BLaER1 (cell line): Measurements from ENCODE around the gene ACACA.

Source experiments
- H3K27ac ChIP-seq: shearing (Covaris generic); formaldehyde crosslinking; 2 replicates; pipeline ENCODE4 v1.8.1; 2022
- H3K27me3 ChIP-seq: shearing (Covaris generic); formaldehyde crosslinking; 2 replicates; pipeline ENCODE4 v1.8.1; 2022
- H3K36me3 ChIP-seq: shearing (Covaris generic); formaldehyde crosslinking; 2 replicates; pipeline ENCODE4 v1.8.1; 2022
- H3K4me1 ChIP-seq: shearing (Covaris generic); formaldehyde crosslinking; 2 replicates; pipeline ENCODE4 v1.8.1; 2022
- H3K4me2 ChIP-seq: shearing (Covaris generic); formaldehyde crosslinking; 2 replicates; pipeline ENCODE4 v1.8.1; 2022
- H3K4me3 ChIP-seq: shearing (Covaris generic); formaldehyde crosslinking; 2 replicates; pipeline ENCODE4 v1.8.1; 2022
- H3K9ac ChIP-seq: shearing (Covaris generic); formaldehyde crosslinking; 2 replicates; pipeline ENCODE4 v1.8.1; 2022
- H3K9me3 ChIP-seq: shearing (Covaris generic); formaldehyde crosslinking; 2 replicates; pipeline ENCODE4 v1.8.1; 2022
- H4K20me1 ChIP-seq: shearing (Covaris generic); formaldehyde crosslinking; 2 replicates; pipeline ENCODE4 v1.8.1; 2022
- Cebpa-rat ChIP-seq: shearing (Covaris generic); IDR thresholded peaks from 2 replicates; pipeline ENCODE4 v1.8.1; 2022

Gene ACACA

DNA sequence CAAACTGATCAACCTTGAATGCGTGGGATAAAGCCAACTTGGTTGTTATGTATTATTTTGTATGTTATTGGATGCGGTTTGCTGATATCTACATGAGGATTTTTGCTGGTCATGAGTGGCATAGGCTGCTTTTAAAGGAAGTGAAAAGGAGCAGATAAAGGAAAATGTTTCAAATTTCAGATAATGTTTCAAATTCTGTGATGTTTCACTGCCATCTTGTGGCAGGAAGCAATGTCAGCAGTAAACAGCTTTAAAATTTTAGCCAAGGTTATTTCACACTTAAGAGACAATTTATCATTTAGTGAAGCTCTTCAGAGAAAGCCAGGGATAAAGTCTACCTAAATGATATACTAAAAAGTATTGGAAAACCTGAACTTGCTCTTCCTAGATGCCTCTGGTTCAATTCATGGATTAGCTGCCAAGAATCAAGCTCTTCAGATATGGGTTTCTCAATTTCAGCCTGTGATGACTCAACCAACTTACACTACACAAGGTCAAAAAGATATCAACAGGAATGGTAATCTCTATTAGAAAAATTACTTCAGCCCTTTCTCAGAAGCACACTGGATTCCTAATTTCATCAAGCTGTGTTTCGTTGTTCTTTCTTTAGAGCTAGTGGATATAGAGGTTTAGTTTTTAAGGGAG lies 166.8 kb downstream of the ACACA start:
- Histone ChIP-seq H3K4me3 (no peak overlapping the region), H3K4me2 (no peak overlapping the region), H3K36me3 (peaks cover 93% of the 10 kb centered on the region), H4K20me1 (no peaks in the 10 kb centered on the region), H3K9ac (no peak overlapping the region), H3K4me1 (no peaks in the 10 kb centered on the region), H3K27me3 (no peaks in the 10 kb centered on the region), H3K27ac (no peak overlapping the region), H3K9me3 (no peaks in the 10 kb centered on the region)
- TF ChIP-seq Cebpa-rat = no peak

DNA sequence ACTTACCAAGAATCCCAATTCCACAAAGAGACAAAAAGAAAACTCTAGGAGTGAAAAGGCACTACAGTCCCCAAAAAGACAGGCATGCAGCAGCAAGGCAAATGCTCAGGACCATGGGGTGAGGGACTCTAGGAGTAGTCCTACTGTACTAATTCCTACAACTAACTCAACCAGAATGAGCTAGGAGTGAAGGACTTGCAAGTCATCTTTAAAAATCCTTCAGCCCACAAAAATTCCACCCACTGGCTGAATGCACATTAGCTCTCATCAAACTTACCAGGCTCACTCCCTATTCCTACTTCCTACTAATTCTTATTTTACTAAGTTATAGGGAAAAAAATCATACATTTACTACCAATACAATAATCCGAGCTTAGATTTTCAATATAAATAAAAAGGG lies 172.5 kb downstream of the ACACA start:
- H3K4me2 ChIP-seq = no peak overlapping the region
- H3K4me3 ChIP-seq = no peak overlapping the region
- no peaks in the 10 kb centered on the region for H3K4me1 ChIP-seq
- H3K9me3 ChIP-seq = no peaks in the 10 kb centered on the region
- no peak for TF ChIP-seq Cebpa-rat
- H3K27me3 ChIP-seq = no peaks in the 10 kb centered on the region
- H4K20me1 ChIP-seq = no peaks in the 10 kb centered on the region
- peaks cover 94% of the 10 kb centered on the region for H3K36me3 ChIP-seq
- no peak overlapping the region for H3K27ac ChIP-seq
- H3K9ac ChIP-seq = no peak overlapping the region

- Histone ChIP-seq H3K4me1 (no peaks in the 10 kb centered on the region), H3K4me3 (no peak overlapping the region), H3K9me3 (no peaks in the 10 kb centered on the region), H3K36me3 (peaks cover 95% of the 10 kb centered on the region), H4K20me1 (no peaks in the 10 kb centered on the region), H3K27me3 (no peaks in the 10 kb centered on the region), H3K4me2 (no peak overlapping the region), H3K9ac (no peak overlapping the region), H3K27ac (no peak overlapping the region)
- no peak for TF ChIP-seq Cebpa-rat
Measured at GRCh38 chr17:37233036-37233435, 173.6 kb downstream of the ACACA start.

DNA sequence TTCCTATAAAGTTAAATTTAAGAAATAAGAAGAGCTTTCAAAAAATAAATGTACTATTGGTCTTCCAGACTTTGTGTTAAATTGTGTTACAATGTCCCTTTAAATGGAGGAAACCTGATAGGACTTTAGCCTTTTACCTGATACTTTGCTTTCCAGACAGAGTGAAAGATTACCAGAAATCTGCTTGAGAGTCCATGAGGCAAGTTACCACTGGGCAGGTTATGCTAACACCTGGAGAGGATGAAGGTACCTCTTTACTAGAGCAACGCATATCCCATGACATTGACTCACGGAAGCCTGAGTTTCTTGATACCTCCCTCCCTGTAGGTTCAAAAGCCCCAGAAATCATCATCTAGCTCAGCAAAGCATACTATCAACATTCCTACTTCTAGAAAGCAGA lies 174.7 kb downstream of the ACACA start:
- Histone ChIP-seq H3K9ac (no peak overlapping the region), H4K20me1 (no peaks in the 10 kb centered on the region), H3K27ac (no peak overlapping the region), H3K4me2 (no peak overlapping the region), H3K4me1 (no peaks in the 10 kb centered on the region), H3K4me3 (no peak overlapping the region), H3K9me3 (no peaks in the 10 kb centered on the region), H3K27me3 (no peaks in the 10 kb centered on the region), H3K36me3 (peaks cover 84% of the 10 kb centered on the region)
- TF ChIP-seq Cebpa-rat = no peak

DNA sequence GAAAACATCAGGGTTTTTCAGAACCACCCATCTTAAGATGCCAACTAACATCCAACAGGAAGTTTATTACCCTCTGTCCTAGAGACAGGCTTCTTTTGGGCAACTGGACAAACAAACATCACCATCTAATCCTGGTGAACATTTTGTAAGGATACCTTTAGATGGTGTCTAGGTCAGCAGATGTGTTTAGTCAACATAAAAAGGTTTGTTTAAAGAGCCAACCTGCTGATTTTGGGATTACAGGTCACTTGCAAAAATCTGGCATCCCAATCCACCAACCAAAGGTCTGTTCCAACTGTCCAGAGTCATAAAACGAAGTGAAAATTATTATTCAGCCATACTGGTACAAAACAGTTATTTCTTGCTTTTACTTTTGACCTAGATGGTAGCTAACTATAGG lies 176.0 kb downstream of the ACACA start:
- no peak overlapping the region for H3K27ac ChIP-seq
- no peaks in the 10 kb centered on the region for H3K27me3 ChIP-seq
- peaks cover 81% of the 10 kb centered on the region for H3K36me3 ChIP-seq
- no peaks in the 10 kb centered on the region for H3K9me3 ChIP-seq
- no peak for TF ChIP-seq Cebpa-rat
- H4K20me1 ChIP-seq = no peaks in the 10 kb centered on the region
- no peak overlapping the region for H3K4me2 ChIP-seq
- H3K4me3 ChIP-seq = no peak overlapping the region
- no peak overlapping the region for H3K9ac ChIP-seq
- no peaks in the 10 kb centered on the region for H3K4me1 ChIP-seq

DNA sequence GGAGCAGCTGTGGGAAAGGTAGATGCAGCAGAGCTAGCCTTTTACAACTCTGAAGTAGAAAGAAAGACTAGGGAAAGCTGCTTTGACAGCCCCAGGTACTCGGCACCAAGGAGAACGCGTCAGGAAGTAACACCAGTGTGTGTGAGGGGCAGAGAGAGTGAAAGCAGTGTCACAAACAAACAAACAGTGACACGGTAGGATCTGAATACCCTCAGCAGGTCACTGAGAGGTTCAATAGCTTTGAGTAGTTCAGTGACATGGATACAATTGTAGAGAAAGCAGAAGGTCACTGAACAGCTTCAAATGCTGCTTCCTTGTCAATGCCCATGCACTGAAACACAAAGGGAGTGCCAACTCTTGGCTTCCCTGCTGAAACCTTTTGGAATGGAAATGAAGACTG lies 181.2 kb downstream of the ACACA start:
- Histone ChIP-seq H3K9me3 (no peaks in the 10 kb centered on the region), H3K4me1 (no peaks in the 10 kb centered on the region), H3K4me3 (no peak overlapping the region), H3K27me3 (no peaks in the 10 kb centered on the region), H3K4me2 (no peak overlapping the region), H3K9ac (no peak overlapping the region), H3K36me3 (peaks cover 68% of the 10 kb centered on the region), H4K20me1 (no peaks in the 10 kb centered on the region), H3K27ac (no peak overlapping the region)
- TF ChIP-seq Cebpa-rat = no peak

DNA sequence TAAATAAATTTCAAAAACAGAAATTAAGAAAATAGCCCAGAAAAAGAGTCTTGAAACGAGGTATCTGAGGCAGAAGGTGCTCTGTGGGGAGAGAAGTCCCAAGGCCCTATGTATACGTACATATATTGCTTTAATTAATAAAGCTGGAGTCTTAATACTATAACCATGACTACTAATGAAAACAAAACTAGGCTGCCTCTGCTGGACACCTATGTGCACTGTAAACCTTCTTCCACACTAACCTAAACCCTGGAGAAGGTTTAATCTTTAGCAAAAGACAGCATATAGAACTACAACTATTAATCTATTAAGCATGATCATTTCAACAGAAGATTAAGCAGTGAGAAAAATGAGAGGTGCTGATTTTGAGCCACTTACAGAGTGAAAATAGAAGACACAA lies 184.8 kb downstream of the ACACA start:
- Histone ChIP-seq H3K27ac (no peak overlapping the region), H3K4me3 (no peak overlapping the region), H4K20me1 (no peaks in the 10 kb centered on the region), H3K4me2 (no peak overlapping the region), H3K9me3 (no peaks in the 10 kb centered on the region), H3K36me3 (peaks cover 69% of the 10 kb centered on the region), H3K27me3 (no peaks in the 10 kb centered on the region), H3K4me1 (no peaks in the 10 kb centered on the region), H3K9ac (no peak overlapping the region)
- TF ChIP-seq Cebpa-rat = no peak

GRCh38 chr17:37220607-37220953 lies 186.1 kb downstream of the ACACA start:
- Histone ChIP-seq H3K4me1 (no peaks in the 10 kb centered on the region), H3K9me3 (no peaks in the 10 kb centered on the region), H3K27ac (no peak overlapping the region), H3K9ac (no peak overlapping the region), H3K4me2 (no peak overlapping the region), H3K36me3 (peaks cover 66% of the 10 kb centered on the region), H4K20me1 (no peaks in the 10 kb centered on the region), H3K27me3 (no peaks in the 10 kb centered on the region), H3K4me3 (no peak overlapping the region)
- no peak for TF ChIP-seq Cebpa-rat

DNA sequence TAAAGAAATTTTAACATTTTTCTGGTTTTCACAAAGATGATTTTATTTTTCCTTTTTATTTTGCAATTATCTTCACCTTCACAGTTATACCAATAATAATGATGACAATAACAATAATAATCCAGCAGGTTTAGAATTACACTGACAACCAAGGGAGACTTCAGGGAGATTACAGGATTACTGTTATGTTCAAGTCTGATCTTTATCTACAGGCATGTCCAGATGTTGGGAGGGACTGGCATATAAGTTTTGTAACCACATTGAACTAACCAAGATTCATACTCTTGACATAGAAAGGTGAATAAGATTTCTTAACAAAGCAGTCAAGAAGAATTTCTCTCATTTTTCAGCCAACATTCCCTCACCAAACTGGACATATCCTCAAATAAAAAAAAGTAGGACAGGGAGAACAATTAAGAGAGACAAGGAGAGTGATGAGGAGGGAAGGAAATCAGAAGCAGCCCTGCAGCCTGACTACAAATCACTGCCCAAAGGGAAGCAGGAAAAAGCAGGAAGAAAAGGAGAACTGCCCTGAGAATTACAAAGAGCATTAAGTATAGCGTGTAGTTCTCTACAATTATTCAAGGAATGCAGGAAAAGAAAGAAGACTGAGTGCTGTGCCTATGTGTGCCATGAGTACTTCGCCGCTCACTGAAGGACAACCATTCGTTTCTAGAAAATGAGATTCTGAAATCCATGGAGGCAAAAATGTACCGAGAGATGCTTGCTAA lies 186.6 kb downstream of the ACACA start:
- Histone ChIP-seq H3K4me1 (no peaks in the 10 kb centered on the region), H4K20me1 (no peaks in the 10 kb centered on the region), H3K36me3 (peaks cover 64% of the 10 kb centered on the region), H3K4me2 (no peak overlapping the region), H3K9me3 (no peaks in the 10 kb centered on the region), H3K4me3 (no peak overlapping the region), H3K27me3 (no peaks in the 10 kb centered on the region), H3K27ac (no peak overlapping the region), H3K9ac (no peak overlapping the region)
- TF ChIP-seq Cebpa-rat = no peak

DNA sequence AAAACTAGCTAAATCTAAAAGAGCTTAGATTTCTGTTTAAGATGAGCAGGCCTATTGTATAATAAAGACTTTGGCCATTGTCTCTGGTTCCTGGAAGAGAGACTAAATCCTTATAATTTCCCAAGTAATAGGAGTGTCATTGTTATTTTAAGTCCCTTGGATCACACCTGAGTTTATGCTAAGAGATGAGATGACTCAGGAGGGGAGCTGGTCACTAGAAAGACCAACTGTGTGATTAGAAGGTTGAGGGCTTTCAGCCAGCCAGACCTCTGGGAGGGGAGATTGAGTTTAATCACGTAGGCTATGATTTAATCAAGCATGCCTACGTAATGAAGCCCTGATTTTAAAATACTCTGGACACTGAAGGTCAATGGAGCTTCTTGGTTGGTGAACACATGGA lies 187.8 kb downstream of the ACACA start:
- no peak for TF ChIP-seq Cebpa-rat

More for the DNA sequence above, 187.8 kb downstream of the ACACA start:
- Histone ChIP-seq H3K27me3 (no peaks in the 10 kb centered on the region), H3K9ac (no peak overlapping the region), H3K4me3 (no peak overlapping the region), H3K9me3 (no peaks in the 10 kb centered on the region), H3K27ac (no peak overlapping the region), H3K4me1 (no peaks in the 10 kb centered on the region), H3K36me3 (peaks cover 70% of the 10 kb centered on the region), H4K20me1 (no peaks in the 10 kb centered on the region), H3K4me2 (no peak overlapping the region)
